OCI-LY1 (cell line): ENCODE data around the gene RPUSD4.

ENCODE experiments used
- CTCF ChIP-seq: fragments of 200-600 bp; sonication (generic), shearing (Covaris generic); IDR thresholded peaks from 2 replicates; pipeline ENCODE4 v1.5.1; 2017; ENCODE audit warnings: mild to moderate bottlenecking, antibody characterized with exemption, low read length, moderate library complexity, mixed read lengths
- EZH2 ChIP-seq: fragments of 200-600 bp; sonication (generic), shearing (Covaris generic); IDR thresholded peaks from 2 replicates; pipeline ENCODE4 v1.8.0; 2017; ENCODE audit warnings: borderline replicate concordance, mixed run types, mild to moderate bottlenecking, antibody characterized with exemption, low read length, moderate library complexity, mixed read lengths

- TF ChIP-seq CTCF = no peak
- TF ChIP-seq EZH2 = no peak
Observed at GRCh38 chr11:126173257-126173656, 38.2 kb downstream of the RPUSD4 start.
